GM21515 (cell line): ENCODE measurements around the gene CFAP68.
"Not testable (repeated sequence)": the region's sequence is repeated elsewhere in the genome, so short reads cannot be mapped to it uniquely, and the experiment has no call there.

Experiments
- ATAC-seq: cut with Tn5 transposase; IDR thresholded peaks from one replicate; pipeline ENCODE4 v1.9.1; 2021; ENCODE audit not compliant: unreplicated experiment

Gene CFAP68

DNA sequence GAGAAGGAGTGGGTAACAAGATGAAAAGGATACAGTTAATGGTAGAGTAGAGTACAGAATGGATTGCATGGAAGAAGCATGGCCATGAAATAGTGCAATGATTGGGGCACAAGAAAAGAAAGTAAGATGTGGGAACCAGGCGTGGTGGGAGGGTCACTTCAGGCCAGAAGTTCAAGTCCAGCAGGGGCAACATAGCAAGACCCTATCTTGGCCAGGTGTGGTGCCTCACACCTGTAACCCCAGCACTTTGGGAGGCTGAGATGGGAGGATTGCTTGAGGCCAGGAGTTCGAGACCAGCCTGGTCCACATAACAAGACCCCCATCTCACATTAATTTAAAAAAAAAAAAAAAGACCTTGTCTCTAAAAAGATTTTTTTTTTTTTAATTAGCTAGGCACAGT lies 38.0 kb downstream of the CFAP68 start:
- no peak for ATAC-seq

DNA sequence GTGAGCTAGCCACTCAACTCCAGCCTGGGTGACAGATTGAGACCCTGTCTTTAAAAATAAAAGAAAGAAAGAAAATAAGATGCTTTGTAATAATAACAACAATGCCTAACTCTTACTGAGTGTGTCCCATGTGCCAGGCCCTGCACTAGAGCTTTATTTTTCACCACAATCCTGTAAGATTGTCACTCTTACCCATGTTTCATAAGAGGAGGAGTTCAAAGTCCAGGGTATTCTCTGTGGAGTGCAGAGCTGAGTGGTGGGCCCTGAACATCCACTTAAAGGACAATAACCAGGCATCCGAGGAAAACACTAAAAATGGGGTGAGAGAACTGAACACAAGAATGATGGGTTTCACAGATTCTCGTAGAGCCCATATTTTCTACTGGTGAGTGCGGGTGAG lies 38.4 kb downstream of the CFAP68 start:
- ATAC-seq: no peak

DNA sequence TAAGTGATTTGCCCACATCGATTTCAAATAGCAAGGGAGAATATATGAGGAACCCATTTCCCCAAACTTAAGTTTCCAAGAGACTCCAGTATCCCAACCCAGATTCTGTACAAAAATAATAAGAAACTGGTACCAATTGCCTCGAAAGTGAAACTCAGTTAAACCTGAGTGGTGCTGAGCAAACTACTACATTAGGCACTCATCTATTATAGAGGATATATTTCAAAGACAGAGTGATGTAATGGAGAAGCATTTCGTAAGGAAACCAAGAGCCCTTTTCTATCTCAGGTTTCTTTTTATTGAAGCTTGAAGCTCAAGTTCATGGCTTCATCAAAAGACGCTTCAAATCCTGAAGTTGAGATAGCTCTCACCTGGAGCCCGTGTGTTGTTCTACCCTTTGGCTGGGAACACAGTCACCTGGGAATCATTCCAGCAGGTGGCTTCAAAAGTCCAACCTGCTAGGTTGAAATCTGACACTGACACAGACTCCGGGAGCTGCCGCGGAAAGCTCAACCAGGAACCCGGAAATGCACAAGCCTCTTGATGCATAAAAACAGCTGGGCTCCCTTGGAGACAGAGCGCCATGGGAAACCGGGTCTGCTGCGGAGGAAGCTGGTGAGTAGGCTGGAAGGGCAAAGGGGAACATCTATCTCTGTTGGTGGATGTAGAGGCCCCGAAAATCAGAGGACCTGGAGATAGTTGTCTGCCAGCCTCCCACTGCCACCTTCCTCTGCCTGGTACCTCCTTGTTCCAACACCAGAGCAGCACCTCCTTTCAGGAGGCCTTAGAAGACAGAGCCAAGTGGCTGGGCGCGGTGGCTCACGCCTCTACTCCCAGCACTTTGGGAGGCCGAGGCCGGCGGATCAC lies 39.3 kb downstream of the CFAP68 start, which contains the start of gene C11orf52:
C11orf52 (plus strand) TSS at position 524 of the 867 bp plus-strand sequence; CDS start at position 584, 60 bp downstream.
- no peak for ATAC-seq

DNA sequence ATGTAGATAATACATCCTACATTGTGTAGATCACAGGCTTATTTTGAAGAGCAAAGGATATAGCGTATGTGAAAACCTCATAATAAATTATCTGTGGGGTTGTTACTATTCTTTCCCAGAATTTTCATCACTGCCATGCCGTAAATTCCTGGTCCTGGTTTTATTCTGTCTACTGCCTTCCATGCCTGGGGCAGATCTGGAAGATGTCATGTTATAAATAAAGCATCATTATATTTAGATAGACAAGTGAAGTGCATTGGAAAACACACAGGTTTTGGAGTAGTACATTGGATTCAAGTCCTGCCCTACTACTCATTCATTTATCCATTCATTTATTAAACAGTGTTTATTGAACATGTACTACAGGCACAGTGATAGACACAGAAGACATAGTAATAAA lies 41.6 kb downstream of the CFAP68 start:
- no peak for ATAC-seq

DNA sequence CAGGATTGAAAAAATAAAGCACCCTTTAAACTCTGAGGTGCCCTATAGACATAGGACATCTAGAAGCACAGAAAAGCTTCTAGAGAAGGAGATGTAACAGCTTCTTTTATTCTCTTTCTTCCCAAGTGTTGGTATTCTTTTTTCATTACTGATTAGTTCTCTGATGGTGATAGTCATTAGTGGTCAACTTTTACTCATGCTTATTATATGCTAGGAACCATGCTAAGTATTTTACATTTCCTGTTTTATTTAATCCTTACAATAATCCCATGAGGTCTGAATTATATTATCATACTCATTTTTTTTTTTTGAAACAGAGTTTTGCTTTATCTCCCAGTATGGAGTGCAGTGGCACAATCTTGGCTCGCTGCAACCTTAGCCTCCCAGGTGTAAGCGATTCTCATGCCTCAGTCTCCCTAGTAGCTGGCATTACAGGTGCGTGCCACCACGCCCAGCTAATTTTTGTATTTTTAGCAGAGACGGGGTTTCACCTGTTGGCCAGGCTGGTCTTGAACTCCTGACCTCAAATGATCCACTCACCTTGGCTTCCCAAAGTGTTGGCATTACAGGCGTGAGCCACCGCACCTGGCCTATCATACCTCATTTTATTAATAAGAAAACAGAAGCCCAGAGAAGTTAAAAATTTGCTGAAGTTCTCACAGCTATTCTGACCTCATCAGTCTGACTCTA lies 42.3 kb downstream of the CFAP68 start:
- ATAC-seq: no peak

DNA sequence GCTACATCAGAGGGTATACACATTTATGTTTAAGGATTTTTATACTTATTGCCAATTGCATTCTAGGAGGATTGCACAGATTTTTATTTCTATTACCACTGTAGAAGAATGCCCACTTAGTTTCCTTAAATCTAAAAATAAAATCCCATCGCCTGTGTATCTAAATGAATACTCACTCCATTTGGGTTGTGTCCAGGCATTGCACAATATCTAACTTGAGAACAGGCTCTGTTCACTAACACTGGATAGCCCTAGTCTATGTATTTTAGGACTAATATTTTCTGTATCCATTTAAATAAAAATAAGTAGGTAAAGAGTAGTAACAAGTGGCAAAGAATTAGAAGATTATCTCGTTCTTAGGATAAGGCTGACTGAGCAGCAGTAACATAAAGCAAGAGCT lies 43.5 kb downstream of the CFAP68 start:
- no peak for ATAC-seq

DNA sequence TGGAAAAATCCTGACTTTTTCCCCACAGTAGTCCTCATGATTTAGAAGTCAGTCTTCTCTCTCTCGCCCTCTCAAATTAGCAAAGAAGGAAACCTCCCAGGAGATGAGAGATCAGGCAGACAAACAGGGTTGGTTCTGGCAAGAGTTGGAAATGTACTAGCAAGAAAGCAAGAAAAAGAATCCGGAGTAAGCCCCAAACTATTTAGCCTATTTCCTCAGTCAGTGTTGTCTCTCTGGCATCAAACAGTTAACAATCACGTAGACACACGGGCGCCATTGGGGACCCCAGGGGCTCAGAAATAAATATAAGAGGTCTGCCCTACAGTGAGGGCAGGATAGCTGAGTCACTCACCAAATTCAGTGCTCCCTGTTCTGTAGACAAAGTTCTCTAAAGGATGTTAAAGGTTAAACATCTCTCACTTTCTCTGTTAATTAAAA lies 44.0 kb downstream of the CFAP68 start:
- ATAC-seq: no peak

DNA sequence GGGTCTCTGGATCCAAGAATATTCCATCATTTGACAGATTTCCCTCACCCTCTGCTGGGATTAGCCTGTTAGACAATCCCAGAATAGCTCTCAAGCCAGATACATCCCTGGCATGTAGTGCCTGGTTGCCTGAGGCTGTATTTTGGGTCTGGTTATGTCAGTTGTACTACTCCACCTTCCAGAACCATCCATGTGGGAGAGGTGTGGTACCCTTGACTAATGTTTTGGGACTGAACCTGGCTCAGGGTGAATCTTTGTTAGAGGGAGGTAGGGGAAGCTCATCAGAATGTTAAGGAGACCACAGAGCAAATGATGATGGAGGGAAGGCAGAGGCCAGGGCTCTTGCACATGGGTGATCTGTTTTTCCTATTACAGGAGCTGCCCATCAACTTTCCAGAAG lies 44.6 kb downstream of the CFAP68 start:
- no peak for ATAC-seq

DNA sequence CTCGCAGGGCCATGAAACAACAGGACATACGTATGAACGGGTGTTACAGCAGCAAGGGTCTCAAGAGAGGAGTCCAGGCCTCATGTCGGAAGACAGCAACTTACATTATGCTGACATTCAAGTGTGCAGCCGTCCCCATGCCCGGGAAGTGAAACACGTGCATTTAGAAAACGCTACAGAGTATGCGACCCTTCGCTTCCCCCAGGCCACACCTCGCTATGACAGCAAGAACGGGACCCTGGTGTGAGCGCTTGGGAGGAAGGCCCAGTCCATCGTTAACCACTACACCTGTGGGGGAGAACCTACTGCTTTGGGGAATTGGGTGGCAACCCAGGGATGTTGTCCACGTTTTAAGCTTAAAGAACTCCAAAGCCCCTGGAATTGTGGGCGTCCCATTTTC lies 46.6 kb downstream of the CFAP68 start:
- ATAC-seq: no peak

DNA sequence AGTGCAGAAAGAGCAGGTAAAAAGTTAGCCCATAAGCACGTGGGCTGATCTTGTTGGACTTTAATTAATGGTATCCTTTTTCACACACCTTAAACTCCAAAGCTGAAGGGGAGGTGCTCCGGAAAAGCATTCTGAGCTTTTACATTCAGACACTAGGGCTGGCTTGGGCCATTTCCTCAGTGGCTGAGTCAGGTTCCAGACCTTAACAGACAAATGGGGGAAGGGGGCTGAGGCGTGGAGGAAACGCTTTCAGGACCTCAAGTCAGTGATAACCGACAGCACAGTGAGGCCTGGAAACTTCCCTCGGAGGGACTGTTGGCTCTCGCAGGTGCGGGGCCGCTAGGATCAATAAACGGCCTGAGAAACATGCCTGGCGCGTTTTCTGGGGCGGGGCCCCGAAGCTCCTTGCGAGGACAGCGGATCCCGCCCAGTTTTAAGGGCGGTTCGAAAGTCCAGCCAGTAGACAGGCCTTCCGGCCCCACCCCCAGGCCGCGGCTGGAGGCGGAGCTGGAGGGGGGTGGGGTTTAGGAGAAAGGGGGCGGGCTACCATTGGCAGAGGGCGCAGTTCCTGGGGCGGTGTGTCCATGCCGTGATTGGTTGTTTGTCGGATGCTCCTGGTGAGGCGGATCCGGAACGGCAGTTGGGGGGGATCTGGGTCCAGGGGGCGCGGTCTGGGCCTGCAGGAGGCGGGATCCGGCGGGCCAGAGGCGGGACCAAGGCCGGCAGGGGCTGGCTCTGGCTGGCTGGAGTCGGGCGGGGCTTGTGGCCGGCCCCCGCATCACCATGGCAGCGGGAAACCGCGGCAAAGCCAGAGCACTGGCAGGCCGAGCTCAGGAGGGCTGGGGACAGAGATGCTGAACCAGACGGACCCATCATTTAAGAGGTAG lies 47.4 kb downstream of the CFAP68 start:
- peak; percentile 93 for ATAC-seq

DNA sequence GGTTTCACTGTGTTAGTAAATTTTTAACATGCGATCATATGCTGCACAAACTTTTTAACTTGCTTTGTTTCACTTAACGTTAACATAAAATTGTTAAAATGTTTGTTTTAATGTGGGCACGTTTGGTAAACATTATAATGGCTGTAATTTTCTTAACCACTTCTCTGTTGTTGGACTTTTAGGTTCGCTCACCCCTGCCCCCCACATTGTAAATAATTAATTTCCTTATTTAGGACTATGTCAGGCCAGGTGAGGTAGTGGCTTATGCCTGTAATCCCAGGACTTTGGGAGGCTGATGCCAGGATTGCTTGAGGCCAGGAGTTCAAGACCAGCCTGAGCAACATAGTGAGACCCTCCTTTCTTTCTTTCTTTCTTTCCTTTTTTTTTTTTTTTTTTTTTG lies 51.1 kb downstream of the CFAP68 start:
- ATAC-seq: no peak

DNA sequence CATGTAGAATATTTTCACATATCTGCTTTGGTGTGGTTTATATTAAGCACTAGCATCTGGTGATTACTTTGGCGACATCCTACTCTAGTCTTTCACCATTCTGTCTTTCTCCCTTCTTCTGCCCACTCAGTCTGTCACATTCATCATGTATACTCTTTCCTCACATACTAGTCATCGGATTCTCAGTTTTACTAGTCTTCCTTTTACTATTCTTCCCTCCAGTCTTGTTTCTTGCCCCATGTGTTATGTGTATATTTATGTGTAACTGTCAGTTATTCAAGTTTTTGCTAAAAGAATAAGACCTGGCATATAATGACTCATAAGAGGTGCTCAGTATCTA lies 53.2 kb downstream of the CFAP68 start:
- no peak for ATAC-seq

DNA sequence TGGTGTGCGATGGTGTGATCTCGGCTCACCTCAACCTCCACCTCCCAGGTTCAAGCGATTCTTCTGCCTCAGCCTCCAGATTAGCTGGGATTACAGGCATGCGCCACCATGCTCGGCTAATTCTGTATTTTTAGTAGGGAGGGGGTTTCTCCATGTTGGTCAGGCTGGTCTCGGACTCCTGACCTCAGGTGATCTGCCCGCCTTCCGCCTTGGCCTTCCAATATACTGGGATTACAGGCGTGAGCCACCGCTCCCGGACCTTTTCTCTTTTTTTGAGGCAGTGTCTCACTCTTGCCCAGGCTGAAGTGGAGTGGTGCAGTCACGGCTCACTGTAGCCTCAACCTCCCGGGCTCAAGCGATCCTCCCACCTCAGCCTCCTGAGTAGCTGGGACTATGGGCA lies 53.8 kb downstream of the CFAP68 start:
- not testable (repeated sequence) for ATAC-seq

DNA sequence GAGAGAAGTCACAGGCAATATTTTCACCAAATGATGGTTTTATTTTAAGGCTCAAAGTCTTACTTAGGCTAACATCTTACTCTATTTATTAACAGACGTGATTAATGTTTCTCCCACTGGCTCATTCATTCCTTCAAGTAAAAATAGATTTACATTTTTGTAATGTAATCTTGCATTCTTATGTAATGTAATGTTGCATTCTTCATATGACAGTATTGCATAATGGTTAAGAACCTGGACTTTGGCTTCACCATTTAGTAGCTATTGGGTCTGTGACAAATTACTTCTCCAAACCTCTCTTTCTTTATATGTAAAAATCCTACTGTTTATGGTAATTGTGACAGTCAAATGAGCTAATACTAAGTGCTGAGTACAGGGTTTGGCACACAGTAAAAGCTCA lies 54.5 kb downstream of the CFAP68 start:
- ATAC-seq: no peak

DNA sequence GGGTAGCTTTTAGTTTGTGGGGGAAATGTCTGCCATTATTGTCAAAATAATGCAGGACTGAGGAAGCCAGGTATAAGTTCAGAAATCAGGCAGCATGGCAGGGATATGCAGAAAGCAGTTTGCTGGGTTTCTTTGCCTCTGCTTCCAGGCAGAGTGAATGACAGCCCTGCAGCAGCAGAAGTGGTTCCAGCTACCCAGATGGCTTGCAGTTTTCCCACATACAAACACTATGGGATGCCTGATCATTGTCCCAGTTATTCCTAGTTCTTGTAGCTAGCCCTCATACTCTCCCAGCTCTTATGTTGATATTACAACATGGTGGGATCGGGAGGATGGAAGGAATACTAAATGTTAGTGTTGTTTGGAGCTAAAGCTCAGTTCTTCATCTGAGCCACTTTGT lies 55.0 kb downstream of the CFAP68 start:
- no peak for ATAC-seq
